SK-N-MC (cell line): Measurements from ENCODE around the gene GTPBP4.

ENCODE experiments used
- EZH2 ChIP-seq: fragments of 200-600 bp; sonication (generic); IDR thresholded peaks from one replicate; pipeline ENCODE4 v1.6.1; 2017; ENCODE audit warnings: antibody characterized with exemption
- POLR2AphosphoS5 ChIP-seq: IDR thresholded peaks from 2 replicates; pipeline ENCODE4 v1.6.1; 2012; ENCODE audit warnings: mild to moderate bottlenecking, low read depth, low read length, borderline replicate concordance

GRCh38 chr10:971150-971542, 17.1 kb upstream of the GTPBP4 start:
- TF ChIP-seq POLR2AphosphoS5 (no peak), EZH2 (no peak)
